HG02970 (cell line): ENCODE data around the gene GP1BA.

Source experiments
- ATAC-seq: cut with Tn5 transposase; IDR thresholded peaks from one replicate; pipeline ENCODE4 v1.9.1; 2021; ENCODE audit warnings: mild to moderate bottlenecking, moderate library complexity, moderate number of reproducible peaks; ENCODE audit not compliant: unreplicated experiment, low FRiP score

The GP1BA gene

GRCh38 chr17:4948931-4949320 lies 16.8 kb downstream of the GP1BA start:
- ATAC-seq: peak; percentile 33

- ATAC-seq: peak; percentile 31
Observed at GRCh38 chr17:4949321-4950074, 17.4 kb downstream of the GP1BA start.

GRCh38 chr17:4950075-4950745 lies 18.1 kb downstream of the GP1BA start:
- peak; percentile 5 for ATAC-seq

GRCh38 chr17:4950746-4951204 lies 18.7 kb downstream of the GP1BA start, which contains the start of gene ENO3:
Gene ENO3 (plus strand): TSS chr17:4951119. CDS start chr17:4951830, 711 bp downstream.
- ATAC-seq: no peak

GRCh38 chr17:4951486-4951885 lies 19.4 kb downstream of the GP1BA start:
- no peak for ATAC-seq

- no peak for ATAC-seq
Observed at GRCh38 chr17:4953451-4953961, 21.4 kb downstream of the GP1BA start.

- no peak for ATAC-seq
Observed at GRCh38 chr17:4955091-4955490, 23.0 kb downstream of the GP1BA start.

GRCh38 chr17:4956493-4957061 lies 24.5 kb downstream of the GP1BA start:
- no peak for ATAC-seq

GRCh38 chr17:4958102-4958501 lies 26.0 kb downstream of the GP1BA start:
- no peak for ATAC-seq

GRCh38 chr17:4959261-4959965 lies 27.3 kb downstream of the GP1BA start:
- ATAC-seq: no peak

GRCh38 chr17:4960279-4960922 lies 28.3 kb downstream of the GP1BA start:
- ATAC-seq: no peak

GRCh38 chr17:4965311-4965986 lies 33.4 kb downstream of the GP1BA start:
- no peak for ATAC-seq

- ATAC-seq: peak; percentile 82
Observed at GRCh38 chr17:4966844-4967538, 34.9 kb downstream of the GP1BA start.

- ATAC-seq: peak; percentile 58
Observed at GRCh38 chr17:4967539-4968485, 35.7 kb downstream of the GP1BA start, which contains the start of gene SPAG7. Gene SPAG7 (minus strand): TSS chr17:4967817. CDS start chr17:4967804, 13 bp downstream.

GRCh38 chr17:4968486-4969046 lies 36.5 kb downstream of the GP1BA start:
- ATAC-seq: no peak

- ATAC-seq: no peak
Observed at GRCh38 chr17:4969047-4969550, 37.0 kb downstream of the GP1BA start.

- no peak for ATAC-seq
Observed at GRCh38 chr17:4969551-4970173, 37.6 kb downstream of the GP1BA start.
